GM23338 (cell line): ENCODE data around the gene MARCHF3. TPM values are rescaled to one million over a fixed set of nuclear protein-coding genes. Genes with fewer than 3 reads are reported as not detected.
A peak's percentile ranks its signal among the peaks of the same experiment; 100 is the strongest.

ENCODE experiments used
- ATAC-seq: fragments of 200-7000 bp; cut with Tn5 transposase; 3 replicates; pipeline ENCODE4 v1.9.1; 2020
- DNase-seq: peaks from one replicate; pipeline ENCODE4 v3.0.0-alpha.2; 2015; ENCODE audit warnings: low spot score
- H2AFZ ChIP-seq: fragments of 200-600 bp; sonication (generic); 2 replicates; pipeline ENCODE4 v1.8.0; 2016; ENCODE audit warnings: antibody characterized with exemption, mild to moderate bottlenecking, moderate library complexity
- H3F3A ChIP-seq: fragments of 200-600 bp; sonication (generic); replicated peaks from 2 replicates; pipeline ENCODE4 v1.8.0; 2017; ENCODE audit warnings: antibody characterized with exemption, mixed run types, low read depth
- H3K27ac ChIP-seq: fragments of 200-600 bp; sonication (generic); 2 replicates; pipeline ENCODE4 v1.6.1; 2016; ENCODE audit warnings: low read depth
- H3K27me3 ChIP-seq: fragments of 200-600 bp; sonication (generic); 2 replicates; pipeline ENCODE4 v1.8.0; 2016; ENCODE audit warnings: mild to moderate bottlenecking, mixed run types, moderate library complexity; ENCODE audit not compliant: insufficient read depth
- H3K36me3 ChIP-seq: fragments of 200-600 bp; sonication (generic); 2 replicates; pipeline ENCODE4 v1.8.0; 2016; ENCODE audit warnings: mild to moderate bottlenecking; ENCODE audit not compliant: insufficient read depth
- H3K4me1 ChIP-seq: fragments of 200-600 bp; sonication (generic); 2 replicates; pipeline ENCODE4 v1.8.0; 2016; ENCODE audit warnings: mild to moderate bottlenecking, moderate library complexity; ENCODE audit not compliant: insufficient read depth
- H3K4me2 ChIP-seq: fragments of 200-600 bp; sonication (generic); 2 replicates; pipeline ENCODE4 v1.7.1; 2017; ENCODE audit warnings: mixed run types
- H3K4me3 ChIP-seq: fragments of 200-600 bp; sonication (generic); 2 replicates; pipeline ENCODE4 v1.6.1; 2016; ENCODE audit warnings: mixed run types
- H3K79me2 ChIP-seq: fragments of 200-600 bp; sonication (generic); replicated peaks from 2 replicates; pipeline ENCODE4 v1.8.0; 2017; ENCODE audit warnings: mild to moderate bottlenecking; ENCODE audit not compliant: insufficient read depth
- H3K9me2 ChIP-seq: fragments of 200-600 bp; sonication (generic); 2 replicates; pipeline ENCODE4 v1.8.0; 2017; ENCODE audit not compliant: insufficient read depth
- H4K20me1 ChIP-seq: fragments of 200-600 bp; sonication (generic); replicated peaks from 2 replicates; pipeline ENCODE4 v1.8.0; 2017; ENCODE audit warnings: mild to moderate bottlenecking; ENCODE audit not compliant: insufficient read depth
- H3K27ac Mint-ChIP-seq: 2 replicates; pipeline ENCODE4 v1.8.0; 2020; ENCODE audit warnings: inconsistent platforms, mild to moderate bottlenecking, moderate library complexity, mixed read lengths
- H3K27me3 Mint-ChIP-seq: 3 replicates; pipeline ENCODE4 v1.8.0; 2022; ENCODE audit warnings: low read depth, mild to moderate bottlenecking, moderate library complexity, mixed read lengths, inconsistent platforms; ENCODE audit not compliant: insufficient read depth, poor library complexity
- H3K36me3 Mint-ChIP-seq: 3 replicates; pipeline ENCODE4 v1.8.0; 2021; ENCODE audit warnings: low read depth, mild to moderate bottlenecking, inconsistent platforms, moderate library complexity, mixed read lengths
- H3K4me1 Mint-ChIP-seq: 3 replicates; pipeline ENCODE4 v1.8.0; 2020; ENCODE audit warnings: mild to moderate bottlenecking, inconsistent platforms, mixed read lengths
- H3K4me3 Mint-ChIP-seq: 3 replicates; pipeline ENCODE4 v1.8.0; 2021; ENCODE audit warnings: moderate library complexity, mild to moderate bottlenecking, inconsistent platforms, mixed read lengths
- H3K9me3 Mint-ChIP-seq: 3 replicates; pipeline ENCODE4 v1.8.0; 2020; ENCODE audit warnings: moderate library complexity, mild to moderate bottlenecking, inconsistent platforms, mixed read lengths
- CTCF ChIP-seq, 2 experiments: fragments of 200-600 bp in 1 of 2; sonication (generic) in 1 of 2; conservative IDR thresholded peaks; 2 replicates each; pipeline versions ENCODE4 v1.5.1 to v1.6.1; 2016 to 2017; ENCODE audit warnings: antibody characterized with exemption in 2 of 2, low read depth in 2 of 2, mild to moderate bottlenecking in 2 of 2, moderate library complexity in 1 of 2
- EZH2phosphoT487 ChIP-seq: fragments of 200-600 bp; sonication (generic); IDR thresholded peaks from one replicate; pipeline ENCODE4 v1.8.1; 2018; ENCODE audit warnings: antibody characterized with exemption; ENCODE audit not compliant: unreplicated experiment
- NANOG ChIP-seq: IDR thresholded peaks from 2 replicates; pipeline ENCODE4 v1.6.1; 2016; ENCODE audit warnings: antibody characterized with exemption, borderline replicate concordance
- REST ChIP-seq: IDR thresholded peaks from one replicate; pipeline ENCODE4 v1.6.1; 2018; ENCODE audit warnings: antibody characterized with exemption; ENCODE audit not compliant: unreplicated experiment
- ZNF114 ChIP-seq: fragments of 250-450 bp; sonication (Bioruptor Pico); IDR thresholded peaks from 2 replicates; pipeline ENCODE4 v1.5.0; 2020; ENCODE audit warnings: mild to moderate bottlenecking, moderate library complexity
- ZNF331 ChIP-seq: fragments of 250-450 bp; sonication (Bioruptor Pico); IDR thresholded peaks from 2 replicates; pipeline ENCODE4 v1.5.0; 2020; ENCODE audit warnings: low read depth, mild to moderate bottlenecking, moderate library complexity
- polyA plus RNA-seq: library from polyadenylated mRNA; unstranded; fragments of >200 nt; fragmentation: Nextera tagmentation; extraction: Ambion mirVana; gene quantifications from 2 replicates; pipeline ENCODE4 v1.2.1, GENCODE V29; 2016
- total RNA-seq: library from RNA; depleted of rRNA; stranded (reverse); fragments of >200 nt; shearing (Covaris generic); gene quantifications from 2 replicates; pipeline ENCODE4 v1.2.3, GENCODE V29; 2014

Gene MARCHF3
- total and polyA plus RNA-seq, 2 experiments from 2014 or later, result 7.0 to 12.7 TPM

GRCh38 chr5:126851501-126852011 lies 178.8 kb downstream of the MARCHF3 start:
- H3K9me2 ChIP-seq, result no peaks in the 10 kb centered on the region
- Mint-ChIP-seq H3K27ac (no peak overlapping the region), H3K4me3 (no peak overlapping the region), H3K27me3 (peaks cover 13% of the 10 kb centered on the region), H3K9me3 (peaks cover 19% of the 10 kb centered on the region), H3K4me1 (peaks cover 60% of the 10 kb centered on the region), H3K36me3 (peaks cover 21% of the 10 kb centered on the region)
- peak overlapping the region; percentile 50; the same call in 1 of the 2 replicates for H3K27ac ChIP-seq
- TF ChIP-seq NANOG (no peak), ZNF331 (no peak), CTCF (conservative IDR thresholded peaks at IDR 0.05; ENCODE audit: low read depth in 2 of 2) (peak in 1 of 2 experiments; percentile 14; a peak in 1 of 4 replicates)
- H3K4me1 ChIP-seq, result peaks cover 52% of the 10 kb centered on the region
- H3F3A ChIP-seq, result peaks cover 12% of the 10 kb centered on the region; the same call in 1 of the 2 replicates
- H3K36me3 ChIP-seq, result 0 out of 2 replicates have a peak, but pooled peaks cover 7% of the 10 kb centered on the region
- DNase-seq (no peak), ATAC-seq (no peak)
- no peak overlapping the region for H2AFZ ChIP-seq
- peaks cover 6% of the 10 kb centered on the region; the same call in 1 of the 2 replicates for H3K79me2 ChIP-seq
- H4K20me1 ChIP-seq, result no peaks in the 10 kb centered on the region
- no peaks in the 10 kb centered on the region for H3K27me3 ChIP-seq
- peak overlapping the region; percentile 69 for H3K4me2 ChIP-seq
- no peak overlapping the region for H3K4me3 ChIP-seq

- Histone ChIP-seq H3K9me2 (no peaks in the 10 kb centered on the region), H3K4me3 (no peak overlapping the region), H3K79me2 (peaks cover 17% of the 10 kb centered on the region), H3K27ac (no peak overlapping the region), H3F3A (peaks cover 12% of the 10 kb centered on the region; the same call in 1 of the 2 replicates), H3K4me2 (no peak overlapping the region), H2AFZ (no peak overlapping the region), H3K27me3 (no peaks in the 10 kb centered on the region), H4K20me1 (no peaks in the 10 kb centered on the region), H3K4me1 (peaks cover 59% of the 10 kb centered on the region), H3K36me3 (no peaks in the 10 kb centered on the region)
- DNase-seq (no peak), ATAC-seq (no peak)
- TF ChIP-seq EZH2phosphoT487, result no peak
- no peak for TF ChIP-seq REST
- no peak for TF ChIP-seq ZNF331
- TF ChIP-seq ZNF114 (CRISPR knock-in tag), result no peak
- H3K36me3 Mint-ChIP-seq, result peaks cover 12% of the 10 kb centered on the region
- H3K4me1 Mint-ChIP-seq, result peaks cover 83% of the 10 kb centered on the region
- H3K4me3 Mint-ChIP-seq, result no peak overlapping the region
- peaks cover 8% of the 10 kb centered on the region; the same call in 2 of the 3 replicates for H3K9me3 Mint-ChIP-seq
- no peak overlapping the region for H3K27ac Mint-ChIP-seq
- H3K27me3 Mint-ChIP-seq, result peaks cover 17% of the 10 kb centered on the region
These were observed 181.2 kb downstream of the MARCHF3 start for GRCh38 chr5:126849101-126849678.
